Measurements from ENCODE around the gene EFNB3.

The EFNB3 gene

GRCh38 chr17:7745748-7746470 lies 40.9 kb downstream of the EFNB3 start:
- TF ChIP-seq CTCF (IDR thresholded peaks at IDR 0.05; ENCODE audit: borderline replicate concordance, control extremely low read depth, extremely low read depth, insufficient read depth, missing control alignments): no peak

GRCh38 chr17:7747635-7748071 lies 42.7 kb downstream of the EFNB3 start:
- no peak for DNase-seq (ENCODE audit: low spot score)
- no peak for TF ChIP-seq CTCF (IDR thresholded peaks at IDR 0.05; ENCODE audit: borderline replicate concordance, control extremely low read depth, extremely low read depth, insufficient read depth, missing control alignments)
- in situ Hi-C loops (cut with MboI; ENCODE audit: low sequenced_read_pairs, unreplicated experiment): loop anchor here (10.0 kb wide), 1 partner anchor 307 kb away; no protein-coding TSS in a partner anchor

More at GRCh38 chr17:7745748-7746470, 40.9 kb downstream of the EFNB3 start:
- no peak for DNase-seq (ENCODE audit: low spot score)
- in situ Hi-C loops (cut with MboI; ENCODE audit: low sequenced_read_pairs, unreplicated experiment): loop anchor here (10.0 kb wide), 1 partner anchor 309 kb away; no protein-coding TSS in a partner anchor

GRCh38 chr17:7748076-7748775 lies 43.2 kb downstream of the EFNB3 start:
- DNase-seq (ENCODE audit: low spot score): no peak
- in situ Hi-C loops (cut with MboI; ENCODE audit: low sequenced_read_pairs, unreplicated experiment): loop anchor here (10.0 kb wide), 1 partner anchor 307 kb away; no protein-coding TSS in a partner anchor
- no peak for TF ChIP-seq CTCF (IDR thresholded peaks at IDR 0.05; ENCODE audit: borderline replicate concordance, control extremely low read depth, extremely low read depth, insufficient read depth, missing control alignments)

- no peak for TF ChIP-seq CTCF (IDR thresholded peaks at IDR 0.05; ENCODE audit: borderline replicate concordance, control extremely low read depth, extremely low read depth, insufficient read depth, missing control alignments)
- in situ Hi-C loops (cut with MboI; ENCODE audit: low sequenced_read_pairs, unreplicated experiment): no loop called here
- DNase-seq (ENCODE audit: low spot score): no peak
Observed at GRCh38 chr17:7750321-7750821, 45.4 kb downstream of the EFNB3 start.

GRCh38 chr17:7754656-7755055 lies 49.7 kb downstream of the EFNB3 start:
- in situ Hi-C loops (cut with MboI; ENCODE audit: low sequenced_read_pairs, unreplicated experiment): no loop called here
- TF ChIP-seq CTCF (IDR thresholded peaks at IDR 0.05; ENCODE audit: borderline replicate concordance, control extremely low read depth, extremely low read depth, insufficient read depth, missing control alignments): no peak
- DNase-seq (ENCODE audit: low spot score): no peak

GRCh38 chr17:7755095-7755890 lies 50.3 kb downstream of the EFNB3 start:
- no peak for TF ChIP-seq CTCF (IDR thresholded peaks at IDR 0.05; ENCODE audit: borderline replicate concordance, control extremely low read depth, extremely low read depth, insufficient read depth, missing control alignments)
- no peak for DNase-seq (ENCODE audit: low spot score)
- in situ Hi-C loops (cut with MboI; ENCODE audit: low sequenced_read_pairs, unreplicated experiment): no loop called here
